MCF 10A (cell line): ENCODE results near the gene FAM240A. TPM values are rescaled to one million over a fixed set of nuclear protein-coding genes. Genes with fewer than 3 reads are reported as not detected.
"Not testable (repeated sequence)": the region's sequence is repeated elsewhere in the genome, so short reads cannot be mapped to it uniquely, and the experiment has no call there.

ENCODE experiments used
- BruUV-seq: library from RNA; stranded (reverse); fragments of 400-500 nt; replicated peaks from 2 replicates; lab custom pipeline; 2021; lab: Mats Ljungman, UMichigan
- CTCF ChIA-PET: fragments of 300-600 bp; sonication (Branson Sonifier 250); formaldehyde crosslinking; extraction: SDS; loops from one replicate; lab custom pipeline; 2021; ENCODE audit warnings: antibody characterized with exemption, inconsistent platforms; lab: Yijun Ruan, JAX
- POLR2A ChIA-PET: fragments of 300-600, 350-650 bp; sonication (Branson Sonifier 250); formaldehyde crosslinking; extraction: SDS; loops from one replicate; lab custom pipeline; 2020; ENCODE audit warnings: antibody characterized with exemption, inconsistent platforms; lab: Yijun Ruan, JAX
- DNase-seq: peaks from one replicate; pipeline ENCODE4 v3.0.0-alpha.2; 2018; ENCODE audit not compliant: unreplicated experiment
- H3K27ac Mint-ChIP-seq: one replicate; pipeline ENCODE4 v1.8.0; 2022; ENCODE audit warnings: mild to moderate bottlenecking, low read depth, mixed read lengths; ENCODE audit not compliant: unreplicated experiment
- H3K27me3 Mint-ChIP-seq: one replicate; pipeline ENCODE4 v1.8.0; 2022; ENCODE audit warnings: mixed read lengths; ENCODE audit not compliant: insufficient read depth, unreplicated experiment
- H3K36me3 Mint-ChIP-seq: one replicate; pipeline ENCODE4 v1.8.0; 2022; ENCODE audit warnings: mild to moderate bottlenecking, moderate library complexity, mixed read lengths; ENCODE audit not compliant: insufficient read depth, unreplicated experiment
- H3K4me1 Mint-ChIP-seq: one replicate; pipeline ENCODE4 v1.8.0; 2022; ENCODE audit warnings: mixed read lengths; ENCODE audit not compliant: insufficient read depth, unreplicated experiment
- H3K4me3 Mint-ChIP-seq: one replicate; pipeline ENCODE4 v1.8.0; 2022; ENCODE audit warnings: mild to moderate bottlenecking, moderate library complexity, mixed read lengths; ENCODE audit not compliant: unreplicated experiment
- H3K9me3 Mint-ChIP-seq: one replicate; pipeline ENCODE4 v1.8.0; 2022; ENCODE audit warnings: mixed read lengths; ENCODE audit not compliant: unreplicated experiment
- CTCF ChIP-seq: fragments of 200-600 bp; IDR thresholded peaks from one replicate; pipeline ENCODE4 v1.8.0; 2022; ENCODE audit warnings: antibody characterized with exemption, mild to moderate bottlenecking; ENCODE audit not compliant: unreplicated experiment
- intact Hi-C: fragments of 100-400 bp; cut with micrococcal nuclease; formaldehyde crosslinking; loops from 2 replicates; pipeline ENCODE4 v1.14.1; 2022
- total RNA-seq: library from RNA; stranded (reverse); gene quantifications from 2 replicates; pipeline ENCODE4 v1.2.3, GENCODE V29; 2022

Gene FAM240A
- total RNA-seq, 1 experiment from 2014 or later: not detected

DNA sequence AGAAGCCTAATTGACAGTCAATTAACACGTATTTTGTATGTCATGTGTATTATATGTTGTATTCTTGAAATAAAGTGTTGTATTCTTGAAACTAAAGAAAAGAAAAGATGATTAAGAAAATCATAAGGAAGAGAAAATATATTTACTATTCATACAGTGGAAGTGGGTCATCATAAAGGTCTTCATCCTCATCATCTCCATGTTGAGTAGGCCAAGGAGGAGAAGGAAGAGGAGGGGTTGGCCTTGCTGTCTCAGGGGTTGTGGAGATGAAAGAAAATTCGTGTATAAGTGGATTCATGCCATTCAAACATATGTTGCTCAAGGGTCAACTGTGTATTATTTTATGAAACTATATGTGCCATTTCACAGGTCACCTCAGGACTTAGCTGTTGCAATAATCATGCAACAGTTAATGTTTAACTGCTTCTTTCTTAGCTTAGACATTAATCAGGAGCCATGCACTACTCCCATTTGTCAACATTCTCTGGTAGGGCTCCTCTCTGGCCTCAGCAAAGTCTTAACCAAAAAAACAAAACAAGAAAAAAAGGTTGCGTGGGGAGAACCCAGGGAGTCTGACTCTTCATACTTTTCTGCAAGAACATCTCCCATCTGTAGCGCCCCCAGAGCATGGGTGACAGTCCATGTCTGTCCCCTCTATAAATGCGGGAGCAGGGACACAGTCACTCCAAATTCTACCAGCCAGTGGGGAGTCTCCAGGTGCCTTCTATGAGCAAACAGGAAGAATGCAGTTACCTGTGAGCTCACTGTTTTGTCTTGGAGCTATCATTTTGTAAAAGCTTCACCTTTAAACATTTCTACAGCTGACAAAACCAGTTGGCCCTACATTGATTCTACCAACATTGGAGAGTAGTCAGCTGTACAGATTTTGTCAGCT is 26.3 kb upstream of the FAM240A start:
- H3K36me3 Mint-ChIP-seq: no peaks in the 10 kb centered on the region
- DNase-seq: no peak
- BruUV-seq: no TSS peak
- CTCF ChIA-PET: interaction anchor here (0.6 to 0.7 kb wide), 2 partner anchors 97 to 546 kb away, joined by 3 to 4 read pairs; no protein-coding TSS in a partner anchor
- intact Hi-C loops: no loop called here
- POLR2A ChIA-PET: interaction anchor here (1.4 kb wide), 1 partner anchor 107 kb away, joined by 5 read pairs; the partner anchor contains the start of gene ALS2CL
- peaks cover 12% of the 10 kb centered on the region for H3K27me3 Mint-ChIP-seq
- H3K4me3 Mint-ChIP-seq: no peak overlapping the region
- H3K27ac Mint-ChIP-seq: no peak overlapping the region
- no peak for TF ChIP-seq CTCF
- no peaks in the 10 kb centered on the region for H3K9me3 Mint-ChIP-seq
- no peaks in the 10 kb centered on the region for H3K4me1 Mint-ChIP-seq

- POLR2A ChIA-PET: no interaction called here
- no peak overlapping the region for H3K27ac Mint-ChIP-seq
- no peak for DNase-seq
- BruUV-seq: no TSS peak
- H3K27me3 Mint-ChIP-seq: peaks cover 12% of the 10 kb centered on the region
- CTCF ChIA-PET: interaction anchor here (0.7 kb wide), 2 partner anchors 98 to 153 kb away, joined by 3 to 5 read pairs; no protein-coding TSS in a partner anchor
- H3K4me1 Mint-ChIP-seq: no peaks in the 10 kb centered on the region
- no peak overlapping the region for H3K4me3 Mint-ChIP-seq
- H3K36me3 Mint-ChIP-seq: peaks cover 5% of the 10 kb centered on the region
- no peak for TF ChIP-seq CTCF
- intact Hi-C loops: no loop called here
- peaks cover 6% of the 10 kb centered on the region for H3K9me3 Mint-ChIP-seq
These were observed 25.5 kb upstream of the FAM240A start for GRCh38 chr3:46586738-46587246.

GRCh38 chr3:46587268-46587667 is 25.1 kb upstream of the FAM240A start:
- H3K9me3 Mint-ChIP-seq, BruUV-seq, H3K4me3 Mint-ChIP-seq, intact Hi-C loops, H3K36me3 Mint-ChIP-seq, POLR2A ChIA-PET, DNase-seq, H3K4me1 Mint-ChIP-seq, H3K27ac Mint-ChIP-seq: not testable (repeated sequence)
- H3K27me3 Mint-ChIP-seq: peaks cover 12% of the 10 kb centered on the region
- CTCF ChIA-PET: interaction anchor here (0.7 kb wide), 1 partner anchor 153 kb away, joined by 5 read pairs; no protein-coding TSS in a partner anchor

- Mint-ChIP-seq H3K9me3 (peaks cover 8% of the 10 kb centered on the region), H3K27ac (no peak overlapping the region)
- BruUV-seq: no TSS peak
These were observed 19.0 kb upstream of the FAM240A start for GRCh38 chr3:46593274-46593862.

More at GRCh38 chr3:46593274-46593862, 19.0 kb upstream of the FAM240A start:
- Mint-ChIP-seq H3K27me3 (peaks cover 12% of the 10 kb centered on the region), H3K4me1 (no peaks in the 10 kb centered on the region), H3K4me3 (no peak overlapping the region), H3K36me3 (peaks cover 6% of the 10 kb centered on the region)
- POLR2A ChIA-PET: no interaction called here
- no peak for DNase-seq
- CTCF ChIA-PET: interaction anchor here (0.6 kb wide), 2 partner anchors 21 to 405 kb away, joined by 3 to 7 read pairs; no protein-coding TSS in a partner anchor
- intact Hi-C loops: no loop called here
- TF ChIP-seq CTCF: no peak
